Activated CD4-positive, alpha-beta memory T cell treated with anti-CD3 and anti-CD28 coated beads, Interleukin-2, amount 10 ng/mL, durations not matched to agents 7 days and 5 days (primary cell): Measurements from ENCODE around the gene APOA4. TPM values are rescaled to one million over a fixed set of nuclear protein-coding genes. Genes with fewer than 3 reads are reported as not detected.

Source experiments
- CTCF ChIA-PET: fragments of 350-600 bp; sonication (Branson Sonifier 250); formaldehyde crosslinking; loops from one replicate; lab custom pipeline; 2021; ENCODE audit warnings: antibody characterized with exemption, inconsistent platforms; lab: Charles Lee
- POLR2A ChIA-PET: fragments of 350-600 bp; sonication (Branson Sonifier 250); formaldehyde crosslinking; loops from one replicate; lab custom pipeline; 2021; ENCODE audit warnings: antibody characterized with exemption; lab: Charles Lee
- DNase-seq: peaks from one replicate; pipeline ENCODE4 v3.0.0-alpha.2; 2020
- H3K27ac Mint-ChIP-seq: one replicate; pipeline ENCODE4 v1.8.0; 2021; ENCODE audit warnings: mild to moderate bottlenecking, mixed read lengths
- H3K27me3 Mint-ChIP-seq: one replicate; pipeline ENCODE4 v1.8.0; 2021; ENCODE audit warnings: mixed read lengths
- H3K36me3 Mint-ChIP-seq: one replicate; pipeline ENCODE4 v1.8.0; 2021; ENCODE audit warnings: low read depth, mixed read lengths
- H3K4me1 Mint-ChIP-seq: one replicate; pipeline ENCODE4 v1.8.0; 2021; ENCODE audit warnings: mixed read lengths
- H3K4me3 Mint-ChIP-seq: one replicate; pipeline ENCODE4 v1.8.0; 2021; ENCODE audit warnings: mild to moderate bottlenecking, mixed read lengths
- H3K9me3 Mint-ChIP-seq: one replicate; pipeline ENCODE4 v1.8.0; 2021; ENCODE audit warnings: mixed read lengths
- total RNA-seq, 2 experiments: library from RNA; stranded (reverse); gene quantifications; one replicate each; pipeline ENCODE4 v1.2.3, GENCODE V29; 2021

APOA4 gene
- total RNA-seq, 2 experiments from 2014 or later = not detected

GRCh38 chr11:116792144-116792868 is 30.8 kb downstream of the APOA4 start:
- CTCF ChIA-PET = interaction anchor here (1.5 to 9.6 kb wide), 7 partner anchors 8 to 535 kb away, joined by 3 to 158 read pairs (median 7); partner anchors contain the start of genes APOA1, APOA4 and CEP164
- Mint-ChIP-seq H3K27ac (no peak overlapping the region), H3K9me3 (no peaks in the 10 kb centered on the region), H3K36me3 (peaks cover 6% of the 10 kb centered on the region), H3K4me3 (no peak overlapping the region), H3K27me3 (peaks cover 12% of the 10 kb centered on the region), H3K4me1 (peaks cover 11% of the 10 kb centered on the region)
- DNase-seq = no peak
- POLR2A ChIA-PET = no interaction called here

- CTCF ChIA-PET = interaction anchor here (0.6 to 9.6 kb wide), 37 partner anchors 9 to 536 kb away, joined by 3 to 158 read pairs (median 5); partner anchors contain the start of genes APOA1, APOA4, BUD13 and CEP164
- Mint-ChIP-seq H3K4me3 (no peak within 1 kb of the TSS), H3K27me3 (peaks cover 12% of the 10 kb centered on the region)
These were observed 31.3 kb downstream of the APOA4 start, which contains the start of gene APOA5 for GRCh38 chr11:116791813-116792143. Gene APOA5 (minus strand): TSS chr11:116791879. CDS start chr11:116791860, 19 bp downstream.

GRCh38 chr11:116791002-116791812 is 31.9 kb downstream of the APOA4 start:
- peak; percentile 79 for DNase-seq
- no peaks in the 10 kb centered on the region for H3K9me3 Mint-ChIP-seq
- CTCF ChIA-PET = interaction anchor here (0.6 to 9.6 kb wide), 38 partner anchors 8 to 536 kb away, joined by 3 to 158 read pairs (median 5); partner anchors contain the start of genes APOA1, APOA4, BUD13 and CEP164
- peaks cover 22% of the 10 kb centered on the region for H3K4me1 Mint-ChIP-seq
- H3K4me3 Mint-ChIP-seq = no peak overlapping the region
- peaks cover 12% of the 10 kb centered on the region for H3K36me3 Mint-ChIP-seq
- H3K27me3 Mint-ChIP-seq = peaks cover 9% of the 10 kb centered on the region
- H3K27ac Mint-ChIP-seq = no peak overlapping the region
- POLR2A ChIA-PET = interaction anchor here (1.2 to 6.9 kb wide), 4 partner anchors 16 to 315 kb away, joined by 4 to 119 read pairs (median 10); partner anchors contain the start of gene BUD13

More at GRCh38 chr11:116791813-116792143, 31.3 kb downstream of the APOA4 start, which contains the start of gene APOA5:
- no peak for DNase-seq
- POLR2A ChIA-PET = interaction anchor here (1.2 to 6.9 kb wide), 3 partner anchors 17 to 314 kb away, joined by 4 to 119 read pairs (median 8); partner anchors contain the start of gene BUD13
- Mint-ChIP-seq H3K27ac (no peak within 1 kb of the TSS), H3K36me3 (peaks cover 10% of the 10 kb centered on the region), H3K4me1 (peaks cover 16% of the 10 kb centered on the region), H3K9me3 (no peaks in the 10 kb centered on the region)

GRCh38 chr11:116790167-116791001 is 32.7 kb downstream of the APOA4 start:
- Mint-ChIP-seq H3K4me3 (no peak overlapping the region), H3K9me3 (no peaks in the 10 kb centered on the region), H3K4me1 (peaks cover 30% of the 10 kb centered on the region), H3K36me3 (peaks cover 20% of the 10 kb centered on the region), H3K27me3 (peaks cover 9% of the 10 kb centered on the region), H3K27ac (no peak overlapping the region)
- POLR2A ChIA-PET = interaction anchor here (0.7 to 6.9 kb wide), 8 partner anchors 15 to 316 kb away, joined by 3 to 119 read pairs (median 4); partner anchors contain the start of genes BUD13 and SIK3
- no peak for DNase-seq
- CTCF ChIA-PET = interaction anchor here (1.0 to 9.6 kb wide), 31 partner anchors 8 to 436 kb away, joined by 3 to 158 read pairs (median 5); partner anchors contain the start of genes APOA1, APOA4, BUD13 and PAFAH1B2

GRCh38 chr11:116788975-116789374 is 34.1 kb downstream of the APOA4 start:
- H3K9me3 Mint-ChIP-seq = no peaks in the 10 kb centered on the region
- no peak overlapping the region for H3K4me3 Mint-ChIP-seq
- peak overlapping the region; percentile 7 for H3K27ac Mint-ChIP-seq
- ChIA-PET POLR2A (interaction anchor here (2.6 to 6.9 kb wide), 2 partner anchors 14 to 65 kb away, joined by 11 to 119 read pairs; partner anchors contain the start of gene BUD13), CTCF (interaction anchor here (1.5 to 9.6 kb wide), 3 partner anchors 46 to 356 kb away, joined by 5 to 158 read pairs (median 84); partner anchors contain the start of genes APOA1 and PAFAH1B2)
- H3K4me1 Mint-ChIP-seq = peaks cover 44% of the 10 kb centered on the region
- no peak for DNase-seq
- peaks cover 34% of the 10 kb centered on the region for H3K36me3 Mint-ChIP-seq
- peaks cover 9% of the 10 kb centered on the region for H3K27me3 Mint-ChIP-seq

GRCh38 chr11:116788534-116788933 is 34.6 kb downstream of the APOA4 start:
- ChIA-PET CTCF (interaction anchor here (0.6 to 9.6 kb wide), 5 partner anchors 18 to 334 kb away, joined by 3 to 158 read pairs (median 4); partner anchors contain the start of genes APOA1 and SIK3), POLR2A (interaction anchor here (1.1 to 6.9 kb wide), 10 partner anchors 7 to 443 kb away, joined by 3 to 119 read pairs (median 8); partner anchors contain the start of genes BUD13, PAFAH1B2, PCSK7 and SIK3)
- Mint-ChIP-seq H3K27ac (peak overlapping the region; percentile 82), H3K4me1 (peaks cover 46% of the 10 kb centered on the region), H3K36me3 (peaks cover 36% of the 10 kb centered on the region), H3K27me3 (peaks cover 9% of the 10 kb centered on the region), H3K9me3 (no peaks in the 10 kb centered on the region), H3K4me3 (peak overlapping the region; percentile 91)
- DNase-seq = no peak

- peaks cover 9% of the 10 kb centered on the region for H3K27me3 Mint-ChIP-seq
These were observed 35.2 kb downstream of the APOA4 start, which contains the start of gene ZPR1 for GRCh38 chr11:116787786-116788486. Gene ZPR1 (minus strand): TSS chr11:116788023. CDS start chr11:116787990, 33 bp downstream.

GRCh38 chr11:116787436-116787785 is 35.7 kb downstream of the APOA4 start:
- Mint-ChIP-seq H3K9me3 (no peaks in the 10 kb centered on the region), H3K36me3 (peaks cover 47% of the 10 kb centered on the region), H3K27me3 (peaks cover 9% of the 10 kb centered on the region), H3K4me1 (peaks cover 58% of the 10 kb centered on the region), H3K27ac (peak overlapping the region; percentile 82), H3K4me3 (peak overlapping the region; percentile 91)
- CTCF ChIA-PET = interaction anchor here (0.8 to 9.6 kb wide), 10 partner anchors 11 to 439 kb away, joined by 3 to 158 read pairs (median 4); partner anchors contain the start of genes APOA1, BUD13 and SIK3
- POLR2A ChIA-PET = interaction anchor here (0.8 to 6.9 kb wide), 21 partner anchors 9 to 444 kb away, joined by 3 to 119 read pairs (median 4); partner anchors contain the start of genes BUD13, PAFAH1B2, PCSK7 and SIK3
- DNase-seq = no peak

More at GRCh38 chr11:116787786-116788486, 35.2 kb downstream of the APOA4 start, which contains the start of gene ZPR1:
- CTCF ChIA-PET = interaction anchor here (0.6 to 9.6 kb wide), 10 partner anchors 11 to 439 kb away, joined by 3 to 158 read pairs (median 4); partner anchors contain the start of genes APOA1, BUD13 and SIK3
- H3K27ac Mint-ChIP-seq = peak within 1 kb of the TSS; percentile 82
- no peaks in the 10 kb centered on the region for H3K9me3 Mint-ChIP-seq
- peaks cover 52% of the 10 kb centered on the region for H3K4me1 Mint-ChIP-seq
- H3K4me3 Mint-ChIP-seq = peak within 1 kb of the TSS; percentile 91
- POLR2A ChIA-PET = interaction anchor here (0.8 to 6.9 kb wide), 16 partner anchors 8 to 444 kb away, joined by 3 to 119 read pairs (median 4); partner anchors contain the start of genes BUD13, PAFAH1B2, PCSK7 and SIK3
- DNase-seq = peak; percentile 89
- H3K36me3 Mint-ChIP-seq = peaks cover 42% of the 10 kb centered on the region

GRCh38 chr11:116786966-116787365 is 36.1 kb downstream of the APOA4 start:
- Mint-ChIP-seq H3K4me1 (peaks cover 62% of the 10 kb centered on the region), H3K27me3 (peaks cover 9% of the 10 kb centered on the region), H3K36me3 (peaks cover 52% of the 10 kb centered on the region), H3K27ac (peak overlapping the region; percentile 82), H3K9me3 (no peaks in the 10 kb centered on the region), H3K4me3 (peak overlapping the region; percentile 91)
- DNase-seq = no peak
- ChIA-PET CTCF (interaction anchor here (0.9 to 9.6 kb wide), 7 partner anchors 10 to 440 kb away, joined by 3 to 158 read pairs (median 5); partner anchors contain the start of genes APOA1 and BUD13), POLR2A (interaction anchor here (0.8 to 6.9 kb wide), 18 partner anchors 12 to 443 kb away, joined by 3 to 119 read pairs (median 4); partner anchors contain the start of genes BUD13, PAFAH1B2 and SIK3)

GRCh38 chr11:116786326-116786725 is 36.8 kb downstream of the APOA4 start:
- no peaks in the 10 kb centered on the region for H3K9me3 Mint-ChIP-seq
- peaks cover 9% of the 10 kb centered on the region for H3K27me3 Mint-ChIP-seq
- ChIA-PET POLR2A (interaction anchor here (0.9 to 6.9 kb wide), 9 partner anchors 11 to 143 kb away, joined by 3 to 119 read pairs (median 5); partner anchors contain the start of gene BUD13), CTCF (interaction anchor here (0.9 to 9.6 kb wide), 5 partner anchors 14 to 320 kb away, joined by 3 to 158 read pairs (median 5); partner anchors contain the start of genes APOA1 and BUD13)
- DNase-seq = no peak
- peak overlapping the region; percentile 91 for H3K4me3 Mint-ChIP-seq
- H3K4me1 Mint-ChIP-seq = peaks cover 64% of the 10 kb centered on the region
- H3K36me3 Mint-ChIP-seq = peaks cover 58% of the 10 kb centered on the region
- no peak overlapping the region for H3K27ac Mint-ChIP-seq
